CMK (cell line): ENCODE data around the gene FBXW8.

ENCODE experiments used
- DNase-seq: peaks from one replicate; pipeline ENCODE4 v3.0.0-alpha.2; 2010; ENCODE audit warnings: low read depth

Gene FBXW8

GRCh38 chr12:116885491-116885890 is 25.3 kb upstream of the FBXW8 start:
- no peak for DNase-seq

- DNase-seq: no peak
Measured at GRCh38 chr12:116887244-116887643, 23.5 kb upstream of the FBXW8 start.

- DNase-seq: no peak
Measured at GRCh38 chr12:116887897-116888296, 22.9 kb upstream of the FBXW8 start.

GRCh38 chr12:116890330-116890729 is 20.4 kb upstream of the FBXW8 start:
- DNase-seq: no peak

DNA sequence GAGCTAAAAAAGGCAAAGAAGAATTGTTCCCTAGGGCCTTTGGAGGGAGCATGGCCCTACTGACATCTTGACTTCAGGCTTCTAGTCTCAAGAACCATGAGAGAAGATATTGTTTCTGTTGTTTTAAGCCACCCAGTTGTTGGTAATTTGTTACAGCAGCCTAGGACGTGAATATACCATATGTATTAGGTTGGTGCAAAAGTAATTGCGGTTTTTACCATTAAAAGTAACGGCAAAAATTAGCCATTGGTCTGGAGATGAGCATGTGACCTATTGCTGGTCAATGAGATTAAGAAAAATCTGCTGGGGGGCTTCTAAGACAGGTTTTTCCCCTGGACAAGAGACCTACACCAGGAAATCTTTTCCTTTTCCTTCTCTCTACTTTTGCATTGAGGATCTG is 19.7 kb upstream of the FBXW8 start:
- no peak for DNase-seq

GRCh38 chr12:116892349-116893140 is 18.2 kb upstream of the FBXW8 start:
- no peak for DNase-seq

DNA sequence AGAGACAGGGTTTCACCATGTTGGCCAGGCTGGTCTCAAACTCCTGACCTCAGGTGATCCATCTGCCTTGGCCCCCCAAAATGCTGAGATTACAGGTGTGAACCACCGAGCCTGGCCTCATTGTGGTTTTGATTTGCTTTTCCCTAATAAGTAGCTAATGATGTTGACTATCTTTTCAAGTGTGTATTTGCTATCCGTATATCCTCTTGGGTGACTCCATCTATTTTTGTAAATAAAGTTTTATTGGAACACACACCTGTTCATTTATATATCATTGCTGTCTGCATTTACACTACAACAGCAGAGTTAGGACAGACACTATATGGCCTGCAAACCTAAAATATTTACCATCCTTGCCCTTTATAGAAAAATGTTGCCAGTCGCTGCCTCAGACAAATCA is 15.8 kb upstream of the FBXW8 start:
- no peak for DNase-seq

DNA sequence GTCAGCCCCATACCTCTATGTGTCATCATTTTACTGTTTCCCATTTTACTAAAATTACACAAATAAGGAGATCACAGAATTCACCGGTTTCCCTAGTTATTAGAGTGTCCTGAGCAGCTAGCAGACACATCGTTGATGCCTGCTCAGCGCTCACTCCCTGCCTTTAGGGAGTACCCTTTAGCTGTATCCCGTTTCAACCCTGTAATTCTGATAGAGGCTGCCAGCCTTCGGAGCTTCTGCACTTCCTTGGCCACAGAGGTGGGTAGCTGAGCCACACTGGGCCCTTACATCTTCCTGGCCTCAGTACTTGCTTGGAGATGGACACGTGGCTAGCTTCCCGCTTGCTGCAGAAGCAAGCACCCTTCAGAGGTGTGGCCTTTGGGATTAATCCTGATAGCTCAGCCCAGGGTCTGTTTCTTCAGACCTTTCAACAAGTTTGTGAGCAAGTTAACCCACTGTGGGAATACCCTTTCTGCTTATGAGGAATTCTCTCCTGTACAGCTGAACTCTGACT is 14.3 kb upstream of the FBXW8 start:
- DNase-seq: no peak

DNA sequence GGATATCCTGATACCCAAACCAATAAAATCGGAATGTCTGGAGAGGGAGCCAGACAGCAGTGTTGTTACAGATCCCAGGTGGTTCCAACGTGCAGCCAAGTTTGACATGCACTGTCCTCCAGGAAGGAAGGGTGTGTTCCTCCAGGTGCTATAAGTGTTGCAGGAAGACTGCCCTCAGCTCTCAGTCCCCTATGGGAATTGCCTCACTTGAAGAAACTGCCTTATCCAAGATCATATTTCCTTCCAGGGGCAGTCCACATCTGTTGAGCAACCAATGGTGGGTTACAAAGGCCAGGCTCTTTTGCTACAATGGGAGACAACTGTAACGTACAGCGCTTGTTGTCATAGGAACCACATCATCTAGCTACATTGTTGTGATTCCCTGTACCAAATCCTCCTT is 13.3 kb upstream of the FBXW8 start:
- DNase-seq: no peak

- no peak for DNase-seq
Measured at GRCh38 chr12:116898669-116899068, 12.1 kb upstream of the FBXW8 start.

DNA sequence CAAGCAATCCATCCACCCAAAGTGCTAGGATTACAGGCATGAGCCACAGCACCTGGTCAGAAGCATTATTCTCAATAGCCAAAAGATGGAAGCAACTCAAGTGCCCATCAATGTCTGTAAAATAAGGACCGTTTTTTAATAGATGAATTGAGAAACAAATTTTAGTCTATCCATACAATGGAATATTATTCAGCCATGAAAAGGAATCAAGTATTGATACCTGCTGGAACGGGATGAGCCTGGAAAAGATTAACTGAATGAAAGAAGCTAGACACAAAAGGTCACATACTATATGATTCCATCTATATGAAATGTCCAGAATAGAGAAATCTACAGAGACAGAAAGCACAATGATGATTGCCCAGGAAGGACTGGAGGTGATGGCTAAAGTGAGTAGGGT is 9.1 kb upstream of the FBXW8 start:
- DNase-seq: no peak

DNA sequence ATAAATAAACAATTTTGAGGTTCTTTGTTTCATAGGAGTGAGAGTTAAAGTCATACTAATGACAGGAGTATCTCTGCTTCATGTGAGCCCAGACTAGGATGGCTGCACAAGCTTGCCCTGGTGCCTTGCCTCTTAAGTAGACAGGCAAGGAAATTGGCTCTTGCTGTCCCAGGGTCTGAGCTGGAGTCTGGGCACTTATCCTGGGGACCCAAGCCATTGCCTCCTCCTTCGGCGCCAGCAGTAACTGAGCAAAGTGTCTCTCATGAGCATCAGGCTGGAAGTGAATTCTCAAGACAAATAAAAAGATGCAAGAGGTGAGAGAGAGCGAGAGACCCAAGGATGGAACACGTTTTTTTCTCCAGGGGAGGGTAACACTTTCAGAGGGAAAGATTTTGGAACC is 6.9 kb upstream of the FBXW8 start:
- DNase-seq: no peak

- DNase-seq: no peak
Measured at GRCh38 chr12:116906285-116906684, 4.5 kb upstream of the FBXW8 start.

DNA sequence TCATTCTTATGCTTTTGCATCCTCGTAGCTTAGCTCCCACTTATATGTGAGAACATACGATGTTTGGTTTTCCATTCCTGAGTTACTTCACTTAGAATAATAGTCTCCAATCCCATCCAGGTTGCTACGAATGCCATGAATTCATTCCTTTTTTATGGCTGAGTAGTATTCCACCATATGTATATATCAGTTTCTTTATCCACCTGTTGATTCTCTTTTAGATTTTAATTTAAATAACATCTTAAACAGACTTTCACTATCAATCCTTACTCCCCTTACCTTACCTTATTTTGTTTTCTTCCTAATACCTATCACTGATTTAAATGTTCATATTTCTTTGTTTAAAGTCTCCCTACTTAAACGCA is 488 bp upstream of the FBXW8 start:
- DNase-seq: no peak

DNA sequence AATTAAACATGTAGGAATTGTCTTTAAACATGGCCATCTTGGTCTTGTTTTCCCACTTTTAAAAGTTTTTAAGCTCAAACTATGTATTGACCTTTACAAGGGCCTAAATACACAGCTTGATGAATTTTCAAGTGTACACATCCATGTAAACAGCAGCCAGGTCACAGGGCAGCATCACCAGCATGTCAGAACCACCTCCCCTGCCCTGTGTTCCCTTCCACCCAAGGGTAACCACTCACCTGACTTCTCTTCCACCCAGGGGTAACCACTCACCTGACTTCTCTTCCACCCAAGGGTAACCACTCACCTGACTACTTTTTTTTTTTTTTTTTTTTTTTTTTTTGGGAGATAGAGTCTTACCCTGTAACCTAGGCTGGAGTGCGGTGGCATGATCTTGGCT is 4.6 kb downstream of the FBXW8 start:
- no peak for DNase-seq

- DNase-seq: no peak
Measured at GRCh38 chr12:116916122-116916521, 5.4 kb downstream of the FBXW8 start.

- no peak for DNase-seq
Measured at GRCh38 chr12:116916714-116917114, 6.0 kb downstream of the FBXW8 start.

DNA sequence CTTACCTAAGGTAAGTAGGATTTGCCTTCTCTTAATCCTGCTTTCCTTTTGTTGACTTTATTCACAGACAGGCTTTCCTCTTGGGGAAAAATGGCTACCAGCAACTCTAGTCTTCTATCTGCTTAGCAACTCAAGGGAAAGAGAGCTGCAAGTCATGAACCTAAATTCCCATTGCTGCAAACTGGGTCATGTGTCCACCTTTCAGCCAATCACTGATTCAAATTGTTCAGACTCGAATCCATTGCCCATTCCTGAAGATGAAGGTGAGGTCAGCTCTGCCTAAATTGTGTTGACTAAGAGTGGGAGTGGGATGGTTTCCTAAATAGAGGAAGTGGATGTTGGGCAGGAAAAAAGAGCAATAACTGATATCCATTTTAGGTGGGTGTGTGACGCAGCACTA is 7.7 kb downstream of the FBXW8 start:
- no peak for DNase-seq

- DNase-seq: peak; percentile 42
Measured at GRCh38 chr12:116919247-116919661, 8.5 kb downstream of the FBXW8 start.

DNA sequence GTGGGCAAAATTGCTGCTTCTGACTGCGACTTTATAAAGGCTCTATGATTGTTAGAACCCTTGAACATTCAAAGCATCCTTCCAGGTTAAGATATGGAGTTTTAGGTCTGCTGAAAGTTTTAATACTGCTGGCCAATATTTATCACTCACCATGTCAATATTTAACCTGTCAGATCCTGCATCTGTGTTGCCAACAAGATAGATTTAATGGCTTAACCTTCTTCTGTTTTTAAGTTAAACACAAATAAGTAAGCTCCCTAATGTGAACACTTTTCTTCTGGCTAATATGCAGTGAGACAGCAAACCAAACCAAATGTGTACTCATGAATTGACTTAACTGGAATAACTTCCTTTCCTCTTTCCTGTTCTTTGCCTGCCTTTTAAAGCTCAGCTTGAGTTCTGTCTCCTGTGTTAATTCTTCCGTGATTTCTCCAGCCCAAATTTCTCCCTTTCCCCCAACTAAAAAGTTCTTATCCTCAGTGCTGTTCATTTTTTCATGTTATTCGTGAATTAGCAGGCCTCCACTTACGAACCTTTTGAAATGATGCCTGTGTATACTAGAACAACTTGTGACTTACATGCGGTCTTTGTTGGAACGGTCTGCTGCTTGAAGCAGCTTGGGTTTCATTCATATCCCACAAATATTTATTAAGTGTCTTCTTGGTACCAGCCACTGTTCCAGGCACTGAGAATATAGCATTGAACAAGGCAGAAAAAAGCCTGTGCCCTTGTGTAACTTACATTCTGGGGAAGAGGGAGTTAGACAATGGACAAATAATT is 9.1 kb downstream of the FBXW8 start:
- DNase-seq: no peak

DNA sequence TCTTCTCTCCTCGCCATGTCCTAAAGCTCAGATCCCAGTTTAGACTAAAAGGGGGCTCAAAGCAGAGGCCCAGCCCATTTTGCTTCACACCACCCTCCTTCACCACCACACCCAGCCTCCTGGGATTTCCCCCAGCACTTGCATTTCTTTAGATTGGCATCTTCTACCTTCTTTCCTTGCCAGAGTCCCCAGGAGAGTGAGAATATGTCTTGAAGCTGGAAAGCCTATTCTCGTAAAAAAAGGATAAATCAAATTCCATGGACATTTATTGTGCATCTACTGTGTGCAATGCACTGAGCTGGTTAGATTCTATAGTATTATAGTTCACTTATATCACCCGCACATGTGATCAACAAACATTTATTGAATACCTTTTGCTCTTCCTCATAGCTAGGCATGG is 10.2 kb downstream of the FBXW8 start:
- no peak for DNase-seq

- no peak for DNase-seq
Measured at GRCh38 chr12:116922194-116922897, 11.6 kb downstream of the FBXW8 start.
